ENCODE measurements around the gene ZC4H2. TPM values are rescaled to one million over a fixed set of nuclear protein-coding genes. Genes with fewer than 3 reads are reported as not detected.
A peak's percentile ranks its signal among the peaks of the same experiment; 100 is the strongest.
"Not testable (repeated sequence)": the region's sequence is repeated elsewhere in the genome, so short reads cannot be mapped to it uniquely, and the experiment has no call there.

The ZC4H2 gene
- total RNA-seq = 10 to 100 TPM; 11.0 to 13.1 TPM

DNA sequence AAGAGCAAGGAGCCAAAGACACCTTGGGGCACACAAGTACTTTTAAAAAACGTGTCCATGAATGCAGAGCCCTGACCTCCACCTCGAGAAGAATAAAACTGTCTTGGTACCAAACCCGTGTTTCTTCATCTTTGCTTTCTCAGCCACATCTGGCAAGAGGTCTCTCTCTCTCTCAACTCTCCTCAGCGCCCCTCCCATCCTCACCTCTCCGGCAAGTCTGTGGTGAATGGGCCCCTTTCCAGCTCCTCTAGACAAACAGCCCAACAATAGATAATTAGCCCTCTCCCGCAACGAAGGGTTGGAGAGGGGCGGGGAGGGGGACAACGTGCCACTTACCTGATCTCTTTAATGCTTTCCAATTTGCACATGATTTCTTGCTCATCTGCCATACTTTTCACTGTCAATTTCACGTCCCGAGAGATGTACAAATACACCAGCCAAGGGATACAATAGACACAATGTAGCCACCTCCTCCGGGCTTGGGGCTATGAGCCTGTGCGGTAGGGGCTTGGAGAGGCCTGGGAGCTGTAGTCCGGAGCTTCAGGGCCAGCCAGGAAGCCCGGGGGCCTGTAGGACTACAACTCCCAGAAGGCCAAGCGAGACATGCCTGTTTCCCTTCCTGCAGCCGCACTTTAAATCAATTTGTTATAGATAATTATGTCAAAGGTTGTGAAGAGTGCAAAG lies at the start of gene ZC4H2:
ZC4H2 (minus strand) TSS at position 462 of the 684 bp plus-strand sequence; CDS start at position 389, 73 bp downstream.
- Mint-ChIP-seq H3K4me3 (peak within 1 kb of the TSS; percentile 92), H3K9me3 (peaks cover 12% of the 10 kb centered on the region), H3K4me1 (peaks cover 21% of the 10 kb centered on the region), H3K27me3 (no peaks in the 10 kb centered on the region), H3K36me3 (ENCODE audit: low read depth) (peaks cover 15% of the 10 kb centered on the region), H3K27ac (peak within 1 kb of the TSS; percentile 68)
- CTCF ChIA-PET = interaction anchor here (1.8 kb wide), 1 partner anchor 58 kb away, joined by 4 read pairs; the partner anchor contains the start of gene ZC3H12B
- POLR2A ChIA-PET = interaction anchor here (1.4 kb wide), 1 partner anchor 59 kb away, joined by 7 read pairs; the partner anchor contains the start of gene ZC3H12B
- DNase-seq = peak; percentile 74

DNA sequence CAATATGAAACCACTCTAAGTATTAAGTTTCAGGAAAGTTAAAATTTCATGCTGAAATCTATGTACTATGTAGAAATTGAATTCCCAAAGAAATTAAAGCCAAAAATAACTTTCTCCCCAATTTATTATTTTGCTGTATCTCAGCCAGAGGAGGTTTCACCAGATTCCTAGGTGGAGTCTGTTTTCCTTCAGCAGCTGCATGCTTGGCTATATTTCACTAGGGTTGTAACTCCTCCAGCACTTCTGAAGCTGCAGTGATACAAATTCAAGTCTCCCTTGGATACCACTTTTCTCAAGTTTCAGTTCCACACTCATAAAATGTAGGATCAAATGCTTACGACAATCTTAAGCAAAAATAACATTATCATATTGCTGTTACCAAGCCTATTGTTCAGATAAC lies 41.2 kb upstream of the ZC4H2 start:
- ChIA-PET POLR2A (no interaction called here), CTCF (no interaction called here)
- Mint-ChIP-seq H3K36me3 (ENCODE audit: low read depth) (no peaks in the 10 kb centered on the region), H3K4me1 (no peaks in the 10 kb centered on the region), H3K27me3 (no peaks in the 10 kb centered on the region), H3K4me3 (no peak overlapping the region), H3K9me3 (peaks cover 7% of the 10 kb centered on the region), H3K27ac (no peak overlapping the region)
- no peak for DNase-seq

- Mint-ChIP-seq H3K4me3 (no peak overlapping the region), H3K27ac (no peak overlapping the region), H3K27me3 (no peaks in the 10 kb centered on the region), H3K9me3 (peaks cover 4% of the 10 kb centered on the region), H3K36me3 (ENCODE audit: low read depth) (no peaks in the 10 kb centered on the region), H3K4me1 (no peaks in the 10 kb centered on the region)
- ChIA-PET POLR2A (no interaction called here), CTCF (no interaction called here)
- no peak for DNase-seq
Observed at GRCh38 chrX:65014230-65014629, 38.0 kb upstream of the ZC4H2 start.

GRCh38 chrX:65009459-65009858 lies 33.2 kb upstream of the ZC4H2 start:
- H3K9me3 Mint-ChIP-seq = no peaks in the 10 kb centered on the region
- ChIA-PET CTCF (no interaction called here), POLR2A (no interaction called here)
- no peaks in the 10 kb centered on the region for H3K36me3 Mint-ChIP-seq (ENCODE audit: low read depth)
- H3K4me3 Mint-ChIP-seq = no peak overlapping the region
- no peaks in the 10 kb centered on the region for H3K27me3 Mint-ChIP-seq
- no peak overlapping the region for H3K27ac Mint-ChIP-seq
- DNase-seq = no peak
- no peaks in the 10 kb centered on the region for H3K4me1 Mint-ChIP-seq

DNA sequence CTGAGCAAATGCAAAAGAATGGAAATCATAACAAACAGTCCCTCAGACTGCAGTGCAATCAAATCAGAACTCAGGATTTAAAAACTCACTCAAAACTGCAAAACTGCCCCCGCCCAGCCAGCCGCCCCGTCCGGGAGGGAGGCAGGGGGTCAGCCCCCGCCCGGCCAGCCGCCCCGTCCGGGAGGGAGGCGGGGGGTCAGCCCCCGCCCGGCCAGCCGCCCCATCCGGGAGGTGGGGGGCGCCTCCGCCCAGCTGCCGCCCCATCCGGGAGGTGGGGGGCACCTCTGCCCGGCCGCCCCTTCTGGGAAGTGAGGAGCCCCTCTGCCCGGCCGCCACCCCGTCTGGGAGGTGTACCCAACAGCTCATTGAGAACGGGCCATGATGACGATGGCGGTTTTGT lies 26.0 kb upstream of the ZC4H2 start:
- H3K36me3 Mint-ChIP-seq (ENCODE audit: low read depth); DNase-seq; H3K4me3 Mint-ChIP-seq; H3K27ac Mint-ChIP-seq; H3K27me3 Mint-ChIP-seq; H3K4me1 Mint-ChIP-seq; H3K9me3 Mint-ChIP-seq; CTCF ChIA-PET; POLR2A ChIA-PET: not testable (repeated sequence)

GRCh38 chrX:64996805-64997204 lies 20.6 kb upstream of the ZC4H2 start:
- no peak overlapping the region for H3K27ac Mint-ChIP-seq
- CTCF ChIA-PET = no interaction called here
- no peaks in the 10 kb centered on the region for H3K27me3 Mint-ChIP-seq
- H3K4me3 Mint-ChIP-seq = no peak overlapping the region
- DNase-seq = no peak
- no peaks in the 10 kb centered on the region for H3K4me1 Mint-ChIP-seq
- H3K36me3 Mint-ChIP-seq (ENCODE audit: low read depth) = no peaks in the 10 kb centered on the region
- H3K9me3 Mint-ChIP-seq = peaks cover 2% of the 10 kb centered on the region
- POLR2A ChIA-PET = no interaction called here

- POLR2A ChIA-PET = no interaction called here
- H3K27ac Mint-ChIP-seq = no peak overlapping the region
Observed at GRCh38 chrX:64994131-64994798, 18.0 kb upstream of the ZC4H2 start.

DNA sequence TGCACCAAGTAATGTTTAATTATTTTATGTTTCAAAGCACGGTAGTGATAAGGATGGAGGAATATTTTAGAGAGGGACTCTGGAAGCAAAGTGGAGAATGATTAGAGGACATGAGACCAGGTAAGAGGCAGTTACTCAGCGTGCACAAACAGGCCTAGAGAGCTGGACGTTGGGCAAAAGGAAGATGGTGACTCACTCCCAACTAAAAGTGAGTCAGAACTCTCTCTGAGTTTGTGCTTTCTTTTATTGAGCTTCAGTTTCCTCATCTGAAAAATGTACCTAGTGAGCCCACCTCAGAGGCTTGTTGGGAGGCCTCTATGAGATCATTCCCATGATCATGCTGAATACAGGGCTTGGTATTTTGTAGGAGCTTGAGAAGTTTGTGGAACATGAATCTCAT lies 1.6 kb upstream of the ZC4H2 start:
- H3K27me3 Mint-ChIP-seq = no peaks in the 10 kb centered on the region
- no peak for DNase-seq
- CTCF ChIA-PET = no interaction called here

More at GRCh38 chrX:64994131-64994798, 18.0 kb upstream of the ZC4H2 start:
- Mint-ChIP-seq H3K9me3 (peaks cover 2% of the 10 kb centered on the region), H3K27me3 (no peaks in the 10 kb centered on the region), H3K36me3 (ENCODE audit: low read depth) (no peaks in the 10 kb centered on the region), H3K4me1 (no peaks in the 10 kb centered on the region), H3K4me3 (no peak overlapping the region)
- DNase-seq = no peak
- CTCF ChIA-PET = no interaction called here

DNA sequence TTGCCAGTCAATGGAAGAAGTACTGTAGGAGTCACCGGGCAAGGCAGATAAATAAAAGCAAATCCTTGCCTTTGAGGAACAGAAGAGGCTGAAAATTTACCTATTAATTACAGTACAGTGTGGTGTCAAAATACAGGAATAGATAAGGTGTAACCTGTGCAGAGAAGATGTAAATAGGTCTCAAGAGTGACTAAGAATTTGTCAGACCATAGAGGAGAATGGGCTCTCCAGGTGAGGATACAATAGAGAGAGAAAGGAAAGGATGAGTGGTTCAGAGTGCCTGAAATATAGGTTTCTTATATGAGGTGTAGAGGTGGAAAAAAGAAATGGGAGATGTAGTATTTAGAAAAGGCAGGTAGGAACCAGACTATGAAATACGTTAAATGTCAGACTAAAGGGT lies 801 bp upstream of the ZC4H2 start:
- H3K36me3 Mint-ChIP-seq (ENCODE audit: low read depth) = peaks cover 6% of the 10 kb centered on the region
- H3K27me3 Mint-ChIP-seq = no peaks in the 10 kb centered on the region
- H3K4me1 Mint-ChIP-seq = peaks cover 21% of the 10 kb centered on the region
- DNase-seq = no peak
- POLR2A ChIA-PET = no interaction called here
- H3K9me3 Mint-ChIP-seq = peaks cover 3% of the 10 kb centered on the region
- no peak overlapping the region for H3K27ac Mint-ChIP-seq
- peak overlapping the region; percentile 92 for H3K4me3 Mint-ChIP-seq
- CTCF ChIA-PET = interaction anchor here (1.8 kb wide), 1 partner anchor 57 kb away, joined by 4 read pairs; the partner anchor contains the start of gene ZC3H12B

More for the DNA sequence above, 1.6 kb upstream of the ZC4H2 start:
- Mint-ChIP-seq H3K4me3 (no peak overlapping the region), H3K4me1 (peaks cover 21% of the 10 kb centered on the region), H3K9me3 (no peaks in the 10 kb centered on the region), H3K36me3 (ENCODE audit: low read depth) (no peaks in the 10 kb centered on the region), H3K27ac (no peak overlapping the region)
- POLR2A ChIA-PET = no interaction called here

GRCh38 chrX:64976673-64977040 lies 407 bp upstream of the ZC4H2 start:
- DNase-seq = no peak
- H3K4me3 Mint-ChIP-seq = peak overlapping the region; percentile 92
- H3K36me3 Mint-ChIP-seq (ENCODE audit: low read depth) = peaks cover 10% of the 10 kb centered on the region
- POLR2A ChIA-PET = no interaction called here
- H3K27me3 Mint-ChIP-seq = no peaks in the 10 kb centered on the region
- H3K27ac Mint-ChIP-seq = peak overlapping the region; percentile 68
- H3K4me1 Mint-ChIP-seq = peaks cover 21% of the 10 kb centered on the region
- peaks cover 7% of the 10 kb centered on the region for H3K9me3 Mint-ChIP-seq
- CTCF ChIA-PET = interaction anchor here (1.8 kb wide), 1 partner anchor 58 kb away, joined by 4 read pairs; the partner anchor contains the start of gene ZC3H12B

GRCh38 chrX:64975491-64975890 lies 759 bp downstream of the ZC4H2 start:
- Mint-ChIP-seq H3K27me3 (no peaks in the 10 kb centered on the region), H3K4me3 (peak overlapping the region; percentile 92), H3K9me3 (peaks cover 14% of the 10 kb centered on the region), H3K27ac (peak overlapping the region; percentile 68), H3K4me1 (peaks cover 21% of the 10 kb centered on the region), H3K36me3 (ENCODE audit: low read depth) (peaks cover 17% of the 10 kb centered on the region)
- POLR2A ChIA-PET = interaction anchor here (1.4 kb wide), 1 partner anchor 59 kb away, joined by 7 read pairs; the partner anchor contains the start of gene ZC3H12B
- CTCF ChIA-PET = interaction anchor here (1.8 kb wide), 1 partner anchor 59 kb away, joined by 4 read pairs; the partner anchor contains the start of gene ZC3H12B
- peak; percentile 21 for DNase-seq

GRCh38 chrX:64925480-64925879 lies 50.8 kb downstream of the ZC4H2 start:
- no peaks in the 10 kb centered on the region for H3K36me3 Mint-ChIP-seq (ENCODE audit: low read depth)
- CTCF ChIA-PET = no interaction called here
- H3K27ac Mint-ChIP-seq = no peak overlapping the region

DNA sequence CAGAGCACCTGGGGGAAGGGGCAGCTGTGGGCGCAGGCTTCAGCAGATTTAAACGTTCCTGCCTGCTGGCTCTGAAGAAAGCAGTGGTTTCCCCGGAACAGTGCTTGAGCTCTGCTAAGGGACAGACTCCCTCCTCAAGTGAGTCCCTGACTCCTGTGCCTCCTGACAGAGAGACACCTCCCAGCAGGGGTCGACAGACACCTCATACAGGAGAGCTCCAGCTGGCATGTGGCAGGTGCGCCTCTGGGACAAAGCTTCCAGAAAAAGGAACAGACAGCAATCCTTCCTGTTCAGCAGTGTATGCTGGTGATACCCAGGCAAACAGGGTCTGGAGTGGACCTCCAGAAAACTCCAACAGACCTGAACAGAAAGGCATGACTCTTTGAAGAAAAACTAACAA lies 68.1 kb downstream of the ZC4H2 start:
- H3K9me3 Mint-ChIP-seq = peaks cover 5% of the 10 kb centered on the region
- DNase-seq = no peak
- CTCF ChIA-PET = no interaction called here
- H3K27me3 Mint-ChIP-seq = no peaks in the 10 kb centered on the region
- H3K4me1 Mint-ChIP-seq = no peaks in the 10 kb centered on the region
- H3K27ac Mint-ChIP-seq = no peak overlapping the region
- no peak overlapping the region for H3K4me3 Mint-ChIP-seq
- H3K36me3 Mint-ChIP-seq (ENCODE audit: low read depth) = peaks cover 19% of the 10 kb centered on the region
- POLR2A ChIA-PET = no interaction called here

More at GRCh38 chrX:64925480-64925879, 50.8 kb downstream of the ZC4H2 start:
- DNase-seq = no peak
- H3K4me1 Mint-ChIP-seq = no peaks in the 10 kb centered on the region
- H3K27me3 Mint-ChIP-seq = no peaks in the 10 kb centered on the region
- no peak overlapping the region for H3K4me3 Mint-ChIP-seq
- peaks cover 8% of the 10 kb centered on the region for H3K9me3 Mint-ChIP-seq
- POLR2A ChIA-PET = no interaction called here
